ENCODE measurements around the gene KAZN.

Gene KAZN

DNA sequence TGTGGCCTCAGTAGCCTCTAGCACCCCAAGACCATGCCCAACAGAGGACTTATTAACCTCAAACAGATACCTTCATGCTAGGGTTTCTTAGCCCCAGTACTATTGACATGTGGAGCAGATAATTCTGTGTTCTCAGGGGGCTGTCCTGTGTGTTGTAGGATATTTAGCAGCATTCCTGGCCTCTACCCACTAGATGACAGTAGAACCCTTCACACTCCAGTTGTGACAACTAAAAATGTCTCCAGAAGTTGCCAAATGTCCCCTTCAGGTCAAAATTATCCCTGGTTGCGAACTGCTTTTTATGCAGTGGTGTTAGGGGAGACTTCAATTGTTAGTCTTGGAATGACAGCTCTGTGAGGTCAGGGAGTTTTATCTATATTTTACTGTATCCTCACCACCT lies 8.1 kb downstream of the KAZN start:
- H3K79me2 ChIP-seq (ENCODE audit: control insufficient read depth, insufficient read depth, low read length, poor library complexity) = no peaks in the 10 kb centered on the region
- no peak overlapping the region for H2BK120ac ChIP-seq (ENCODE audit: insufficient read depth, low read length, poor library complexity)

DNA sequence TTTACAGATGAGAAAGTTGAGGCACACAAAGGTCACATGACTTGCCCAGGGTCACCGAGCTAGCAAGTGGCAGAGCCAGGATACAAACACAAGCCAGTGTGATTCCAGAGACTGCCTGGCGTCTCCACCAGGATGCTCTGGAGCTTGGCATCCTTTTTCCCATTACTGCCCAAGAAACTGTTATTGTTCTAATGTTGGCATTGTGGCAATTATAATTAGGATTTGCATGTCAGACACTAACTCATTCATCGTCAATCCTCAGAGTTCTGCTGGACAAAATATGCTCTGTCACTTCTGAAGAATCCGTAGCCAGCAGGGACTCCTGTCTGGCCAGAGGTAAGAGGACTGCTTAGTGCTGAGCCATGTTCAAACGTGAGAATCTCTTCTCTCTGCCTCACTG lies 8.8 kb downstream of the KAZN start:
- Histone ChIP-seq H4K91ac (ENCODE audit: low read depth, low read length) (no peak overlapping the region), H3K79me1 (ENCODE audit: low read length) (no peaks in the 10 kb centered on the region), H3K36me3 (ENCODE audit: control insufficient read depth in 1 of 2, insufficient read depth in 2 of 2, low read length in 2 of 2) (no peaks in the 10 kb centered on the region), H2BK12ac (ENCODE audit: low read length) (no peak overlapping the region), H3K4me1 (ENCODE audit: control insufficient read depth in 1 of 2, insufficient read depth in 2 of 2, low read length in 2 of 2) (peaks cover 0 to 2% of the 10 kb centered on the region in 2 experiments), H3K9ac (ENCODE audit: low read length) (no peak overlapping the region), H4K12ac (ENCODE audit: low read depth, low read length) (no peak overlapping the region), H3K14ac (ENCODE audit: low read length) (no peak overlapping the region), H3K23ac (ENCODE audit: low read length) (no peak overlapping the region), H4K8ac (ENCODE audit: low read depth, low read length) (no peak overlapping the region), H3K27ac (ENCODE audit: low read depth, low read length) (no peak overlapping the region), H3K79me2 (ENCODE audit: control insufficient read depth, insufficient read depth, low read length, poor library complexity) (no peaks in the 10 kb centered on the region), H3K27me3 (ENCODE audit: insufficient read depth, low read length) (no peaks in the 10 kb centered on the region), H2BK5ac (ENCODE audit: low read depth, low read length, poor library complexity) (no peak overlapping the region), H3K9me3 (ENCODE audit: insufficient read depth, low read depth, low read length) (no peaks in the 10 kb centered on the region), H3K4ac (ENCODE audit: low read depth, low read length) (no peak overlapping the region), H2AK5ac (ENCODE audit: low read length) (no peak overlapping the region), H2BK120ac (ENCODE audit: insufficient read depth, low read length, poor library complexity) (no peak overlapping the region), H3K18ac (ENCODE audit: low read length) (no peak overlapping the region), H3K4me3 (ENCODE audit: low read depth, low read length) (no peak overlapping the region), H3K4me2 (ENCODE audit: low read length) (no peak overlapping the region), H2AFZ (ENCODE audit: insufficient read depth, low read length, poor library complexity) (no peak overlapping the region)
- no CpG with 5 or more reads among the region's 5 CpGs for WGBS (ENCODE audit: extremely low coverage, insufficient coverage, insufficient read length)
- DNase-seq = no peak

More for the DNA sequence above, 8.1 kb downstream of the KAZN start:
- Histone ChIP-seq H3K27me3 (ENCODE audit: insufficient read depth, low read length) (no peaks in the 10 kb centered on the region), H4K12ac (ENCODE audit: low read depth, low read length) (no peak overlapping the region), H3K4me2 (ENCODE audit: low read length) (no peak overlapping the region), H3K23ac (ENCODE audit: low read length) (no peak overlapping the region), H2AFZ (ENCODE audit: insufficient read depth, low read length, poor library complexity) (no peak overlapping the region), H3K27ac (ENCODE audit: low read depth, low read length) (no peak overlapping the region), H3K36me3 (ENCODE audit: control insufficient read depth in 1 of 2, insufficient read depth in 2 of 2, low read length in 2 of 2) (no peaks in the 10 kb centered on the region), H3K4me3 (ENCODE audit: low read depth, low read length) (no peak overlapping the region), H3K4me1 (ENCODE audit: control insufficient read depth in 1 of 2, insufficient read depth in 2 of 2, low read length in 2 of 2) (peaks cover 0 to 2% of the 10 kb centered on the region in 2 experiments), H4K8ac (ENCODE audit: low read depth, low read length) (no peak overlapping the region), H3K9ac (ENCODE audit: low read length) (no peak overlapping the region), H2AK5ac (ENCODE audit: low read length) (no peak overlapping the region), H3K9me3 (ENCODE audit: insufficient read depth, low read depth, low read length) (no peaks in the 10 kb centered on the region), H3K18ac (ENCODE audit: low read length) (no peak overlapping the region), H3K4ac (ENCODE audit: low read depth, low read length) (no peak overlapping the region), H2BK5ac (ENCODE audit: low read depth, low read length, poor library complexity) (no peak overlapping the region), H3K79me1 (ENCODE audit: low read length) (no peaks in the 10 kb centered on the region), H3K14ac (ENCODE audit: low read length) (no peak overlapping the region), H4K91ac (ENCODE audit: low read depth, low read length) (no peak overlapping the region), H2BK12ac (ENCODE audit: low read length) (no peak overlapping the region)
- no peak for DNase-seq
- no CpG with 5 or more reads among the region's 1 CpG for WGBS (ENCODE audit: extremely low coverage, insufficient coverage, insufficient read length)

DNA sequence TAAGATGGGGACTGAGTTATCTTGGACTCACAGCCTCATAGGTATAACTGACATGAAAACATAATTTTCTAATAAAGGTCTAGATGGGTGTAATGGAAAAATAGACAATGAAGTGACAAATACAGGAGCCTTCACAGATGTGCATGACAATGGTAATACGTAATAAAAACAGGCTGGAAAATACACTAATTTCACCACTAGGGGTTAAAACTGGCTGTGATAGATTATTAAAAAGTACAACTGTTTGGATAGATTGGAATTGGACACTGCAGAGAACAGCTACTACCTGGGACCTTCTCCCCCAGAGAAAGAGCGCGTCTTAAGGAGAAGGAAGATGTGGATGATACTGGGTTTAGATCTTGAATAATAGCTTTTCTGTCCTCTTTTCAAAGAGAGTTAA lies 9.8 kb downstream of the KAZN start:
- H2BK120ac ChIP-seq (ENCODE audit: insufficient read depth, low read length, poor library complexity) = no peak overlapping the region
- no peak overlapping the region for H2BK5ac ChIP-seq (ENCODE audit: low read depth, low read length, poor library complexity)
- H2AFZ ChIP-seq (ENCODE audit: insufficient read depth, low read length, poor library complexity) = no peak overlapping the region
- H3K4me1 ChIP-seq (ENCODE audit: control insufficient read depth in 1 of 2, insufficient read depth in 2 of 2, low read length in 2 of 2) = peaks cover 0 to 2% of the 10 kb centered on the region in 2 experiments
- H3K23ac ChIP-seq (ENCODE audit: low read length) = no peak overlapping the region
- no peaks in the 10 kb centered on the region for H3K27me3 ChIP-seq (ENCODE audit: insufficient read depth, low read length)
- WGBS (ENCODE audit: extremely low coverage, insufficient coverage, insufficient read length) = no CpG with 5 or more reads among the region's 3 CpGs
- no peak overlapping the region for H3K18ac ChIP-seq (ENCODE audit: low read length)
- no peak overlapping the region for H3K27ac ChIP-seq (ENCODE audit: low read depth, low read length)
- H3K4me3 ChIP-seq (ENCODE audit: low read depth, low read length) = no peak overlapping the region
- no peak overlapping the region for H4K8ac ChIP-seq (ENCODE audit: low read depth, low read length)
- H3K36me3 ChIP-seq (ENCODE audit: control insufficient read depth in 1 of 2, insufficient read depth in 2 of 2, low read length in 2 of 2) = no peaks in the 10 kb centered on the region
- H3K79me1 ChIP-seq (ENCODE audit: low read length) = no peaks in the 10 kb centered on the region
- no peaks in the 10 kb centered on the region for H3K9me3 ChIP-seq (ENCODE audit: insufficient read depth, low read depth, low read length)
- H4K12ac ChIP-seq (ENCODE audit: low read depth, low read length) = no peak overlapping the region
- no peak overlapping the region for H3K4ac ChIP-seq (ENCODE audit: low read depth, low read length)
- H3K14ac ChIP-seq (ENCODE audit: low read length) = no peak overlapping the region
- H3K79me2 ChIP-seq (ENCODE audit: control insufficient read depth, insufficient read depth, low read length, poor library complexity) = no peaks in the 10 kb centered on the region
- no peak overlapping the region for H2BK12ac ChIP-seq (ENCODE audit: low read length)
- no peak overlapping the region for H2AK5ac ChIP-seq (ENCODE audit: low read length)
- DNase-seq = no peak
- H3K4me2 ChIP-seq (ENCODE audit: low read length) = no peak overlapping the region
- no peak overlapping the region for H3K9ac ChIP-seq (ENCODE audit: low read length)
- no peak overlapping the region for H4K91ac ChIP-seq (ENCODE audit: low read depth, low read length)

DNA sequence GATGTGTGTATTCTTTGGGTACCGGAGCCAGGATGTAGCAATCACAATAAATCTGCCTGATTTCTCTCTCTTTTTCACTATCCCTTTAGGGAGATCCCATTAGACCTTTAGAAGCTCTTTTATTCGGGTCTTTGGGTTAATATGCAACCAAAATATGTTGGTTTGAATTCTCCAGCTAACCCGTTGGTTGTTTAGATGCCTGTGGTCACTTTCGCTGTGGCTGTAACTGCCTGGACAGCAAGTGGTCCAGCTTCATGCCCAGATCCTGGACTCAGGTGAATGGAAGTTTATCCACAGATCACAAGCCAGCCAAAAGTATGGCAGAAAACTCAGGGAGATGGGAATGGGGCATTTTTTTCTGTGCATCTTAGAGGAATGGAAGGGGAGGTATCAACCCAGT lies 12.3 kb downstream of the KAZN start:
- H3K79me1 ChIP-seq (ENCODE audit: low read length) = no peaks in the 10 kb centered on the region
- H3K79me2 ChIP-seq (ENCODE audit: control insufficient read depth, insufficient read depth, low read length, poor library complexity) = no peaks in the 10 kb centered on the region
- no peak overlapping the region for H2BK120ac ChIP-seq (ENCODE audit: insufficient read depth, low read length, poor library complexity)
- H3K23ac ChIP-seq (ENCODE audit: low read length) = no peak overlapping the region
- H2BK12ac ChIP-seq (ENCODE audit: low read length) = no peak overlapping the region
- no peaks in the 10 kb centered on the region for H3K36me3 ChIP-seq (ENCODE audit: control insufficient read depth in 1 of 2, insufficient read depth in 2 of 2, low read length in 2 of 2)
- H3K9me3 ChIP-seq (ENCODE audit: insufficient read depth, low read depth, low read length) = no peaks in the 10 kb centered on the region
- no peak overlapping the region for H4K91ac ChIP-seq (ENCODE audit: low read depth, low read length)
- H2AK5ac ChIP-seq (ENCODE audit: low read length) = no peak overlapping the region
- no CpG with 5 or more reads among the region's 4 CpGs for WGBS (ENCODE audit: extremely low coverage, insufficient coverage, insufficient read length)
- no peaks in the 10 kb centered on the region for H3K27me3 ChIP-seq (ENCODE audit: insufficient read depth, low read length)
- H3K14ac ChIP-seq (ENCODE audit: low read length) = no peak overlapping the region
- no peak overlapping the region for H3K18ac ChIP-seq (ENCODE audit: low read length)
- no peak overlapping the region for H3K9ac ChIP-seq (ENCODE audit: low read length)
- no peak overlapping the region for H3K4me2 ChIP-seq (ENCODE audit: low read length)
- H3K4me1 ChIP-seq (ENCODE audit: control insufficient read depth in 1 of 2, insufficient read depth in 2 of 2, low read length in 2 of 2) = peaks cover 0 to 2% of the 10 kb centered on the region in 2 experiments
- H3K4ac ChIP-seq (ENCODE audit: low read depth, low read length) = no peak overlapping the region
- no peak overlapping the region for H4K8ac ChIP-seq (ENCODE audit: low read depth, low read length)
- no peak overlapping the region for H4K12ac ChIP-seq (ENCODE audit: low read depth, low read length)
- H3K4me3 ChIP-seq (ENCODE audit: low read depth, low read length) = no peak overlapping the region
- H3K27ac ChIP-seq (ENCODE audit: low read depth, low read length) = no peak overlapping the region
- no peak for DNase-seq
- H2BK5ac ChIP-seq (ENCODE audit: low read depth, low read length, poor library complexity) = no peak overlapping the region
- no peak overlapping the region for H2AFZ ChIP-seq (ENCODE audit: insufficient read depth, low read length, poor library complexity)
